Activated CD8-positive, alpha-beta memory T cell treated with anti-CD3 and anti-CD28 coated beads, Interleukin-2, amount 50 U/mL, for 1 hour (primary cell): ENCODE results near the gene PITPNM3.

Experiments
- DNase-seq: peaks from one replicate; pipeline ENCODE4 v3.0.0-alpha.2; 2020; ENCODE audit errors: extremely low read depth

Gene PITPNM3

DNA sequence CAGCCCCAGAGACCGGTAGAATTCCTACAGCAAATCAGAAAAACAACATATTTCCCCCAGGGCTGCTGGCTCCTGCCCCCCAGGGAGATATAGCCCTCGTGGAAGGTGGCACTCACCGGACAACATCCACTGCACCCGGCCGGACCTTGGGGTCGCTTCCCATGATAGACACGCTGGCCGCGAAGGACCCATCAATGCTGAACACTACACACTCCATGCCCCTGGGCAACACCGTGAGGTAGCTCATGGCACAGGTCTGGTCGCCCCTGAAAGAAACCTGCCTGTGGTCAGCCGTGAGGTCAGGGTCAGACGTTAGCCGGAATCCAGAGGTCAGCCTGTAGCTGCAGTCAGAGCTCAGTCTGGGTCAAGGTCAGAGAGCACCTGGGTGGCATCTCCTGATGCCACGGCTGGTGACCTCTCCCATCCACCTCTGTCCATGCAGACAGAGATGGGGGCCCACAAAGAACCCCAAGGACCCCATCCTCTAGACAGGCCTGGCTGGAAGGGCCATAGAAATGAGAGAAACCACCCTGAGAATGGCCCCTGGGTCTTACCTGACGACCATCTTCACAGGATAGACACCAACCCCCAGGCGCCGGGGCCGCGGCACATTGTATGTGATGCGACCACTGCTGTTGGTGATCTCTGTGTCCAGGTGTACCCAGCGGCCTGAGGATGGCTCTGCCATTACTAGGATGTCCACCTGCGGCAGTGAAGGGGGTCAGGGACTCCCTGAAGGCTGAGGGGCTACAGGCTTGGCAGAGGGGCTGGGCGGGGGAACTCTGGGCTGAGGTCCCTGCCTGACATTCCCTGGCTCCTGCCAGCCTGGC lies 92.5 kb downstream of the PITPNM3 start:
- DNase-seq, result no peak

DNA sequence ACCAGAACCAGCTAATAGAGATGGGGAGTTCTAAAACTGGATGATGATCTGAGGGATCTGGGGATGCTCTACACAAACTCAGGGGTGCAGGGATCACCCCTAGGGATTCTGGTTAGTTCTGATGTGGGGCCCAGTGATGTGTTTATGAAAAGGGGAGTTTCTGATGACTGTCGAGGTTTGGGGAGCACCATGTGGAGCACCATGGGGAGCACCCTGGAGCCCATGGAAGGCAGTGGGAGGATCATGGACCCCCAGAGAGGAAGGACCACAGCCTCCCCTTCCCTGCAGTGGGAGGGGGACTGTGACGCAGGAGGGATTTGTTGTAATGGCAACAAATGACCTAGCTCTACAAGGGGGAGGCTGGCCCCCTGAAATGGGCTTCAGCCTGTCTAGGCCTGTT lies 93.7 kb downstream of the PITPNM3 start:
- no peak for DNase-seq

DNA sequence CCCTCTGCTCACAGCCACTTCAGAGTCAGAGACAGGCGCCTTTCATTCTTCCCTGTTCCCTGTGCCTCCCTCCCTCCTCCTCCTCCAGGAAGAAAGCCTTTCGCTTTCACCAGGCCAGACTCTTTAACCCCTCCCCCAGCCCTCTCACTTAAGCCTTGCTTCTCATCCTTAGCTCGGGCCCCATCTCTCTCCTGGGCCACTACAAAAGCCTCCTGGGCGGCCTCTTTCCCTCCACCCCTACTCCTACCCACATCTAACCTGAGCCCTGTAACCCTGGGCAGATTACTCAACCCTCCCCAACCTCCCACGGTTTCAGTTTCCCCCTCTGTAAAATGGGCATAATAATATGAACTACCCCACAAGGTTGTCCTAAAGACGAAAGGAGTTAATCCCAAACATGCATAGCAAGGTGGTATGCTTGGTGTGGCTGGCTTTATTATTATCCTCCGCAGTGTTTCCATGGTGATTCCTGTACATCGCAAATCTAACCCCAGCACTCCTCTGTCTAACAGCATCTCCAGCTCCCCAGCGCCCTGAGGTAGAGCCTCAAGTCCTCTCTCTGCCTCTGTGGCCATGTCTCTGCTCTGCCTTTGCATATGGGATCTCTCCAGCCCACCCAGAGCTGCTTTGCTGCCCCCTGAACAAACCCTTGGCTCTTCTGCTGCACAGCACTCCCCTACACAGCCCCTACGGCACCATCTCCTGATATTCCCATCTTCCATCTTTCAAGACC lies 94.4 kb downstream of the PITPNM3 start:
- DNase-seq, result no peak

DNA sequence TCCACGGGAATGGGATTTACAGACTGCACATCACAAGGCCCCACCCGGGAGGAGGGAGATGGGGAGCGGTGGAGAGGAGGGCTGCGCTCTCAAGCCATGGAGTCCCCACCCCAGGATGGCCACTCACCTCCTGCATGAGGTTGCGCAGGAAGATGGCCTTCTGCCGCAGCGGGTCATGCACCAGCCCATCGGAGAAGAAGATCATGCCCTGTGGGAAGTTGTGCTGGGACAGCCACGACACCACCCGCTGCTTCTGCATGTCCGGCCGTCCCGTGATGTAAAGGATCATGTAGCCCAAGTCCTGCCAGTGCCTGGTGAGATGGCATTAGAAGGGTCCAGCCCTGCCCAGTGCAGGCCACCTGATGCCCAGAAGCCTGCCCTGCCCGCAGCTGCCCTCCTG lies 95.1 kb downstream of the PITPNM3 start:
- no peak for DNase-seq

DNA sequence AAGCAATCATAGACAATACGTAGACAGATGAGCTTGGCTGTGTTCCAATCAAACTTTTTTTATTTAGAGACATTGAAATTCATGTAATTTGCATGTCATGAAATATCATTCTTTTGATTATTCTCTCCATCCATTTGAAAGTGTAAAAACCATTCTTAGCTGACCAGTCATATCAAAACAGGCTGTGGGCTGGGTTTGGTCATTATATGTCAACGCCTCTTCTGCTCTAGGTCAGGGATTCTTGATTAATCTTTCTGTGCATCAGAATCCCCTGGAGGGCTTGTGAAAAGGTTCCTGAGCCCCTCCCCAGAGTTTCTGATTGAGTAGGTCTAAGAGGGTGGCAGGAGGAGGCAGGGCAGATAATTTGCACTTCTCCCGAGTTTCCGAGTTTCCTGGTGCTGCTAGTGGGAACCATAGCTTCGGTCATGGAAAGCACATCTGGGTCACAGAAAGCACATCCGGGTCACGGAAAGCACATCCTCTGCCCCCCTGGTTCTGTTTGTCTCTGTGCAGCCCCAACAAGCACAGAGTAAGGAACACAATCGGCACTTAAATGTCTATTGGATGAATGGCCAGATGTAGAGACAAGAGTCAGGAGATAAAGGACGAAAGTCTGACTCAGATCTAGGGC lies 95.7 kb downstream of the PITPNM3 start:
- DNase-seq, result no peak

DNA sequence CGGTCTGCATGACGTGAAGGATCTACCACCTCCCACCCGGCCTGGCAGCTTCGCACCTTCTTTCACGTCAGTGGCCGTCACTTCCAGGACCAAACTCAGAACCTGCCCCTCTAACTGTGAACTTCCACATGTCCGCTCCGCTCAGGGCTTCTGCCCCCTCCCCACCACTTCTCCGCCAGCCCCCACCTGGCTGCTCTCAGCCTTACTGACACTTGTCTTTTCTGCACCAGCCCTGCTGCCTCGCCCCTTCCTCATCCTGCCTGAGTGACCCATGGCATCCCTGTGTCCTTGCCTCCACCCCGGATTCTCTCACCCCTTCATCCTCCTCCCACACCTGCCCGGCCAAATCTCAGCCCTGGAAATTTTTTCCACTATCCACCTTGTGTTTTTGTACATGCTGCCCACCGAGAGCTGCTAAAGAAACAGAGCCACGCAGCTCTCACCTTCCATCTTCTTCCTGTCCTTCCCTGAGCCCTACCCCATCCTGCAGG lies 97.8 kb downstream of the PITPNM3 start:
- DNase-seq, result no peak

DNA sequence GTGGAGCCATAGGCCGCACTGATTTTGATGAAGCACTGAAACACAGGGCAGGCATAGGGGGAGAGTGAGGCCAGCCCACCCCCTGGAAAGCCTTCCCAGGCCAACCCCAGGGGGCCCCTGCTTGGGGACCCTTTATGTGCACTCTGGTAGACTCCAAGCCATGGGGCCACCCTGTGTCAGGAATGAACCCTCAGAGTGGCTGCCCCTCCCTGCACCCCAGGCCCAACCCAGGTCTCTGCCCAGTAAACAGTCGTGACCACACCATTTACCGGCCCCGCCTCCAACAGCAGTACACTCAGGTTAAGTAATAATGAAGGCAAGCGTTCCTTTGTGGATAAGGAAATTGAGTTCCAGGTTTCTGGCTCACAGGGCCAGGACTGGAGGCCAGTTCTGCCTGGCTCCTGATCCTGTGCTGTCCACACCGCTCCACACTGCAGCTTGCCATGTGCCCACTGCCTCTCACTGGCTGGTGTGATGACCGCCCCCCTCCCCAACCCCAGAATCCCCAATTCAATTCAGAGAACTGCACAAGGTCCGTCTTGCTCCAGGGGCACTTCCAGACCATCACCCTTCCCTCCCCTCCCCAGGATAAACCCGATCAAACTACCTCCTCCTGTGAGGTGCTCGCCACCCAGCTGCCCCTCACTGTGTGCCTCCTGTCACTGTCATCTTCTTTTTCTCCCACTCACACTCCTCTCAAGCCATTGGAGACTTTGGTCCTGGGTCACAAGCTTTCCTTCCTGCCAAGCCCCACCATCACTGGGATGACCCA lies 98.5 kb downstream of the PITPNM3 start:
- no peak for DNase-seq

DNA sequence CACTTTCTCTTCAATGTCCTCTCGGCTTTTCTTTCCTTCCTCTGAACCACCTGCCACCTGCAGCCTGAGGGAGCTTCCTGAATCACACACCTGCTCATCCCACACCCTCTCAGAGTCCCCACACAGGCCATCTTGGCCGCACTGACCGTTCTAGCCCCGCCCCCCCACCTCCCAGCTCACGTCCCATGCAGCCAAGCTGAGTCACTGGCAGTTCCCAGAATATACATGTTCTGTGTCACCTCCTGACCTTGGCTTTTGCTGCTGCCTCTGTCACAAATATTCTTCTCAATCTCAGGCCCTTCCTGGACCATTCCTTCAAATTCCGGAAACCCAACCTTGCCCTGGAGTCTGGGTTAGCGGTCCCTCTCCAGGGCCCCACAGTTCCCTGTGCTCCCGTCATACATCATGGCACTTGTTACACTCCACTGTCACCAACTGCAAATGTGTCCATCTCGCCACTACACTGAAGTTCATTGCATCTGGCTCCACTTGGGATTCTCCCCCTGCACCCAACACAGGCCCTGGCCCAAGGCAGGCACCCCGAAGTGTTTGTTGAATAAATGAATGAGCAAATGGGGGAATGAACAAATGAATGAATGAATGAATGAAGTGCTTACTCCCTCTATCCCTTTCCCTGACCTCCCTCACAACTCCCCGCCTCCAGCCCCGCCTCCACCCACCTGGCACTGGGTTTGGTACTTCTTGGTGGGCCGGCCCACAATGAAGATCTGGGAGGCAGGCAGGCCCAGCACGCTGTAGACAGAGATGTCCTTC lies 99.3 kb downstream of the PITPNM3 start:
- no peak for DNase-seq

DNA sequence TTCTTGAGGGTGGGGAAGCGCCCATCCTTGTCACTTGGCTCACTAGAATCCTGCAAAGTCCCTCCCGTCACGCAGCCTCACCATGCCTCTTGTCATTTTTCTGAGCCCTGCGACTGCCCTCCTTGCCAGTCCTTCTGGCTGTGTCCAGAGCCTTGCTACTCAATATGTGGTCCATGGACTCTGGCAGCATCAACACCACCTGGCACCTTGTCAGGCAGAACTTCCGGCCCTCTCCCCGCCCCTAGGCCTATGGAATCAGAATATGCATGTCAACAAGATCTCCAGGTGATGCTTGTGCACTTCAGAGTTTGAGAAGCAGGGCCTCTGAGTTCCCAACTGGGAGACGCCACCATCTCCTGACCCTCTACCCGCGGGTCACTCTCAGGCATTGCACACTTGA lies 100.0 kb downstream of the PITPNM3 start:
- DNase-seq, result no peak

DNA sequence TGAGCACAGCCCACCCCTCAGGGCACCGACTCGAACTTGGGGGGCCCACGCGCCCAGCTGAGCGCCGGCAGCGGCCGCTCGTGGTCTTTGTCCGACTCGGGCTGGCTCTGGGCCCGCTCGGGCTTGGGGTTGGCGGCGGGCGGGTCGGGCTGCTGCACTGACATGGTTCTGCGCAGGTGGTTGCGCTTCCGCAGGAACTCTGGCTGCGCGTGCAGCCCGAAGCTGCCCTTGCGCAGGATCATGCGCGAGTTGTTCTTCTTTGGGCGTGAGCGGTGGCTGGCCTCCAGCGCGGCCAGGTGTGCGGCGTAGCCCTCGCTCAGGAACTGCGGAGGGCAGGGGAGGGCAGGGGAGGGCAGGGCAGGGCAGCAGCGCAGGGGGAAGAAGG lies 101.0 kb downstream of the PITPNM3 start:
- DNase-seq, result no peak

DNA sequence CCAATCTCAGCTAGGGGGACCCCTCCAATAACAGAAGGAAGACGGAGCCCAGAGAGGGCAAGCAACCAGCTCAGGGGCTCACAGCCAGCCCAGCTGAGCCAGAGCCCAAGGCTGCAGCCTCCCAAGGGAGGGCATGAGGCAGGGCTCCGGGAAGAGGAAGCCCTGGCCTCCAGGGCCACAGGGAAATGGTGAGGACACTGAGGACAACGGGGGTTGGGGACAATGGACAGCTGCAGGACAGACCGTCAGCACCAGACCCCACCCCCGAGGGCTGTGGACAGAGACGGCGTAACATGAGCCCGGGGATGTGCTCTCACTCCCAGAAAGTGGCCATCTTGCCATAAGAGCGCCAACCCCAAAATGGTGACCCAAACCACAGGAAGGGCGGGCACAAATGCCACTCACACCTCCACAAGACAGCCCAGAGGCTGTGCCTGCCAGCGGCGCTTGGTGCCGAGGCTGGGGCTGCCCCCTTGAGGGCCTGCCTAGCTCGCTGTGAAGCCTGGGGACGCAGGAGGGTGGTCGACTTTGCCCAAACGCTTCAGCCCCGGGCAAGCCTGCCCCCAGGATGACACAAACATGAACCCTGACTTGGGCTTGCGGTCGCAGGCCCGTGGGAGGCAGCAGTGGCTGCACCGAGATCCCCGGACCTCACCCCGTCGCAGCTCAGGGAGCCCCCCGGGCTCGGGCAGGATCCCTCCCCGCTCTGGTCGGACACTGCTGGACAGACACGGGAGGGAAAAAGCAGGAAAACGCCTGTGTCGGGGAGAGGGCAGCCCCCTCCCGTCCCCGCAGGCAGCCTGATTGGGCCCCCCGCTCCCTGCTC lies 101.6 kb downstream of the PITPNM3 start:
- DNase-seq, result no peak

DNA sequence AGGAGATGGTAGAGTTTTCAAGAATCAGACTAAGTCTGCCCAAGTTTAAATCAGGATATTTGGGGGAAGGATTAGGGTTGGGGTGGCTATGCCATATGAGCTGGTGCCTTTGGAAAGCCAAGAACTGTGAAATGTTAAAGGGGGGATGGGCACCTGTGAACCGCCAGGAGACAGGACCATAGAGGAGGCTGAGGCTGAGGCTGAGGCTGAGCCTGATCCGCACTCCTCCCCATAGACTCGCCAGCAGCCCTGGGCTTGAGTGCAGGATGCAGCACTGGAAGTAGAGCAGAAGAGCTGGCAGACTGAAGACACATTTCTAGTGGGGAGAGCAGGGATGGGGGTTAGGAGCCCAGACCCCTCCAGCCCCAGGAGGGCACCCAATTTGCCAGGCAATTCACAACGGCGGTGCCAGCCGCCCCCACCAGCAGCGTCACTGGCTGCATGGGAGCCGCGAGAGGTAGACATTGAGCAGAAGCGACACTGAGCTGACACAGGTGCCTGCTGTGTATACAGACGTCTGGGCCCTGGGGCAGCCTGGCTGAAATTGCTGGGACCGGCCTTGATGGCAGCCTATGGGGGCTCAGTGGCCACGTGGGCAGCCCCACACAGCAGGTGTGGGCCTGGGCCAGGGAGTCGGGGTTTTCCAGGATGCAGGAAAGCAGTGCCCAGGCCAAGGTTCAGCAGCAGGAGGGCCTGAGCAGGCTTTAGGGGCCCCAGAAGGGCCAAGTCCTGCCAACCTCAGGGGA lies 102.9 kb downstream of the PITPNM3 start:
- no peak for DNase-seq

DNA sequence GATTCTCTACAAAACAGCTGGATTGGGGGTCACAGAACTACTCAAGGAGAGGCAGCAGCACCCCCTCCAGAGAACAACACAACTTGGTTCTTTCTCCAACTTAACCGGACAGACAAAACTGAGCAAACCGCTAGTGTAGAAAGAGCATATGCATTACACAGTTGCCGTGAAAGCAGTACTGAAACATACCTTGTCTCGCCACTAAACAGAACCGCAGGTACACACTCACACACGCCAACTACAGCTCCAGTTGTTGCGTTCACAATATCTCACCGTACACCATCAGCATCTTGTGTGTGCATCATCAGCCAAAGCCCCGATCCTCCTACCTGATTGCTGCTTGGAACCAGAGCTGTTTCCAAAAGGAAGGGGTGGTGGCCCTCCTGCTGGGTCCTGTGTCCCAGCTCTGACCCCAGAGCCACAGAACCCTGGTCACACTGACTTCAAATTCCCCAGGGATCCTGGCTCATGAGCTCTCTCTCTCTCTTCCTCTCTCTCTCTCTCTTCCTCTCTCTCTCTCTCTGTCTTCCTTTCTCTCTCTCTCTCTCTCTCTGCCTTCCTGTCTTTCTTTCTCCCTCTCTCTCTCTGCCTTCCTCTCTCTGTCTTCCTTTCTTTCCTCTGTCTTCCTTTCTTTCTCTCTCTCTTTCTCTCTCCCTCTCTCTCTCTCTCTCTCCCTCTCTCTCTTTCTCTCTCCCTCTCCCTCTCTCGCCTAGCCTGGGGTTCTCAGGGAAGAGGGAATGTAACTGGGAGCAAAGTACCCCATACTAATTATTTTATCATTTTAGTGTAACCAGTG lies 103.7 kb downstream of the PITPNM3 start:
- no peak for DNase-seq

DNA sequence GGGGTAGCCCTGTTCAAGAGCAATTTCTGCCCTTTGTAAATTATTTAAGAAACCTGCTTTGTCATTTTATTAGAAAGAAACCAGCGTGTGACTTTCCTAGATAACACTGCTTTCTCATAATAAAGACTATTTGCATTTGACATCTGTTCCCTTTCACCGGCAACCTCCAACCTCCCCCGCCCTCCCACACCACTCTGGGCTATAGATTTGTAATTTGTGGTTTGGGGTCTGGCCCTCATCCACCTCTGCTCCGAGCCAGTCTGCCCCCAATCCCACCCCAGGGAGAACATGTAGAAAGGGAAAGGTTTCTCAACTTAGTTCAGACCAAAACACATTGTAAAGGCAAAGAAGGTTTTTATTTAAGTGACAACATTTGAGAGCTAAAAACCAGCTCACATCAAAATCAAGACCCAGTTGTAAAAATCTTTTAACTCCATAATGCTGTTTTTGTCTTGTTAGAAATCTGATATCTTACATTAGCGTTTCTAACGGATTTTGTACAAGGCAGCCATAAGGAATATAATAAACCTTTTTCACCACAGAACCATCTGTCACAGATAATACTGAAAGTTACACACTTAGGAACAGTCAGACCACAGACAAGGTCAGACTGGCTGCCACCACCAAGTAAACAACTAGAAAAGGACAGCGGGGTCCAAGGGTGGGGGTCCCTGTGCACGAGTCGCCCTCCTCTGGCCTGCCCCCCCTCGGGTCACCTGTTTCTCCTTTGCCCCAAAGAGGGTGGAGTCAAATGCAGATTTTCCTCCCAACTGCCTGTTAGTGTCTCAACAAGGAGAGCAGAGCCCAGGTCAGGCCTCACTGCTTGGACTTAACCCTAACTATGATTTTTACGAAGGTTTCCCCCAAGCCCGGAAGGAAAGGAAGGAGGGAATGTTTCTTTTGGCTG lies 105.2 kb downstream of the PITPNM3 start:
- DNase-seq, result no peak

DNA sequence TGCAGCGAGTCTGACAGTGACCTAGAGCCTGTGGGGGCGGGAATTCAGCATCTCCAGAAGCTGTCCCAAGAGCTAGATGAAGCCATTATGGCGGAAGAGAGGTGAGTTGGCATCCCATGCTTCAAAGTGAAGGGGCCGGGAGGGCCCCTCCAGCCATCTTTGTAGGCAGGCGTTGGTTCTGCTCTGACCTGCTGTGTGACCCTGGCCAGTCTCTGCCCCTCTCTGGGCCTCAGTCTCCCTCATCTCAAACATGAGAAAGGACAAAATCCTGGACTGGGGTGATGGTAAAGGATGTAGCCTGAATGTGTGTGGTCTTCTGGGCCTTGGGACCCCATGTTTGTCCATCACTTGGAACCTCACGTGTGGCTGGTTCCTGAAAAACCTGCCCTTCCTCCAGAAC lies 107.0 kb downstream of the PITPNM3 start:
- no peak for DNase-seq

DNA sequence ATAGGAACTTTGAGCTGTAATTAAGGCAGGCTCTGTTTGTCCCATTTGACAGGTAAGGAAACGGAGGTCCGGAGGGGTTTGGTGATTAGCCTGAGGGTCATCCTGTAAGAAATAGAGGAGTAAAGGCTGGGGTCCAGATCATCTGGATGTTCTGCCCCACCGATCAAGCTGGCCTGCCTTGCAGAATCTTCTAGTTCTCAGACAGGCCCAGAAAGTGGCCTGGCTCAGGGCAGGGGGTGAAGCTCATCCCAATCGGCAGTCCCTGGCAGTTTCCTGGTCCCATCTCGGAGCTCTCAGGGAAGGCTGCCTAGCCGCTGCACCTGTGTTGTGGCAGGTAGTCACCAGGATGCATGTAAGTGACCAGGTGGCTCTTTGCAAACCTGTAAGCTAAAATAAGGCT lies 107.9 kb downstream of the PITPNM3 start:
- no peak for DNase-seq

DNA sequence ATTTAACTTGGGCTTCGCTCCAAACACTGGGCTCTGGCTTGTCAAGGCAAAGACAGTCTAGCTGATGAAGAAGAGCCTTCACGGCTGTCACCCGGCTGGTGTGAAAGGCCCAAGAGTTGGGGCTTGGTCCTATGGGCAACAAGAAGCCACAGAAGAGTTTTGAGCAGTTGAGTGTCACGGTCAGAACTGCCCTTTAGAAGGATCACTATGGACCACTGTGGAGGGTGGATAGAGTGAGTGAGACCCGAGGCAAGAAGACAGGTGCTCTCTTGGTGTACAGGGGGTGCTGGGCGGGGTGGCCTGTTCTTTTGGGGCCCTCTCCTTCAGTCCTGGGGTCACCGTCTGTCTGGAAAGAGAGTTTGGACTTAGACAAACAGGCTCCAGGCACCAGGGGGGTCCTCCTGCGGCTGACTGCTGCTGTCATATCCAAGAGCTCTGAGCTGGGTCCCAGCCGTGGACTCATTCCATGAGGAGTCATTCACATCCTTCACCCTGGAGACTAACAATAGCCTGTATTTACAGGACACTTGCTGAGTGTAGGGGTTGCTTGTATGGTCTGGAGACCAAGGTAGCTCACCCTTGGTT lies 109.7 kb downstream of the PITPNM3 start:
- DNase-seq, result no peak
